PFSK-1 (cell line): ENCODE results near the gene C1QTNF1.

ENCODE experiments used
- FOXP2 ChIP-seq: optimal IDR thresholded peaks from 2 replicates; pipeline ENCODE3; 2011; ENCODE audit warnings: borderline replicate concordance, control low read depth, inconsistent platforms; ENCODE audit not compliant: insufficient read depth; ENCODE audit errors: extremely low read length, extremely low read depth
- POLR2AphosphoS5 ChIP-seq: IDR thresholded peaks from 2 replicates; pipeline ENCODE4 v1.6.1; 2012; ENCODE audit warnings: low read depth, mild to moderate bottlenecking, control low read depth, low read length, moderate library complexity
- SIN3A ChIP-seq: IDR thresholded peaks from 2 replicates; pipeline ENCODE4 v1.6.1; 2012; ENCODE audit warnings: mild to moderate bottlenecking, low read length, moderate library complexity, borderline replicate concordance; ENCODE audit not compliant: insufficient read depth
- TAF1 ChIP-seq: IDR thresholded peaks from 2 replicates; pipeline ENCODE4 v1.6.1; 2012; ENCODE audit warnings: low read length, control low read depth, borderline replicate concordance; ENCODE audit not compliant: insufficient read depth
- TF ChIP-seq, protein P1 (sequence below), 2 experiments: IDR thresholded peaks; 2 replicates each; pipeline versions ENCODE4 v1.6.1 to v1.8.0; 2011 to 2012; ENCODE audit warnings: low read depth in 2 of 2, low read length in 2 of 2, control low read depth in 1 of 2, inconsistent platforms in 1 of 2, mild to moderate bottlenecking in 1 of 2, moderate library complexity in 1 of 2; ENCODE audit not compliant: insufficient read depth in 1 of 2

The C1QTNF1 gene

DNA sequence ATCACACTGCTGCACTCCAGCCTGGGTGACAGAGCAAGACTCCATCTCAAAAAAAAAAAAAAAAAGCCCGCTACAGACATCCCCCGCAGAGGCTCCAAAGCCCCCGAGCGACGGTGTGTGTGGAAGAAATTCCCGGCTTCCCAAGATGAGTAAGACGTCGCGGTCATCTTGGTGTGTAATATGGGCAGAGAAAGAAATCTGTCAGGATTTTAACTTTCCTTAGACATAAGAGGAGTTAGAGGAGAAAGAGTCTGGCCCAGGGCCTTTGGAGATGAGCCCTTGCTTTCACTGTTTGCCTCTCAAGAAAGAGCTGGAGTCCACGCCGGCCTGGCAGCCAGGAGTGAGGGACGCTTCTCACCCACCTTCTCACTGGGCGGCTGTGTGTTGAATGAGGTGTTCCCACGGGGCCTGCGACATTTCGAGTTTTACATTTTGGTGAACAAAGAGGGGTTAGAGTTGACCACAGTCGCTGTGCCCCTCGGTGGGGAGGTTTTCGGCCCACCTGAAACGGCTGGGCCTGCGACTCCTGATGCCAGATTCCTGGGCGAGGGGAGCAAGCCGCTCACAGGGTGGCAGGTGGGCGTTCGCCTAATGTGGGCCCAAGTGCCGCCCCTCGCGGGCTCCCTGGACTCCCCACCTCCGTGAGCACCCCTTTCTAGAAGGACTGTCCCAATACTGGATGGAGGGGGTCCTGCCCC, 17.9 kb downstream of the C1QTNF1 start:
- TF ChIP-seq POLR2AphosphoS5 (no peak), TAF1 (no peak), SIN3A (no peak), FOXP2 (no peak)
- TF ChIP-seq, protein P1, sequence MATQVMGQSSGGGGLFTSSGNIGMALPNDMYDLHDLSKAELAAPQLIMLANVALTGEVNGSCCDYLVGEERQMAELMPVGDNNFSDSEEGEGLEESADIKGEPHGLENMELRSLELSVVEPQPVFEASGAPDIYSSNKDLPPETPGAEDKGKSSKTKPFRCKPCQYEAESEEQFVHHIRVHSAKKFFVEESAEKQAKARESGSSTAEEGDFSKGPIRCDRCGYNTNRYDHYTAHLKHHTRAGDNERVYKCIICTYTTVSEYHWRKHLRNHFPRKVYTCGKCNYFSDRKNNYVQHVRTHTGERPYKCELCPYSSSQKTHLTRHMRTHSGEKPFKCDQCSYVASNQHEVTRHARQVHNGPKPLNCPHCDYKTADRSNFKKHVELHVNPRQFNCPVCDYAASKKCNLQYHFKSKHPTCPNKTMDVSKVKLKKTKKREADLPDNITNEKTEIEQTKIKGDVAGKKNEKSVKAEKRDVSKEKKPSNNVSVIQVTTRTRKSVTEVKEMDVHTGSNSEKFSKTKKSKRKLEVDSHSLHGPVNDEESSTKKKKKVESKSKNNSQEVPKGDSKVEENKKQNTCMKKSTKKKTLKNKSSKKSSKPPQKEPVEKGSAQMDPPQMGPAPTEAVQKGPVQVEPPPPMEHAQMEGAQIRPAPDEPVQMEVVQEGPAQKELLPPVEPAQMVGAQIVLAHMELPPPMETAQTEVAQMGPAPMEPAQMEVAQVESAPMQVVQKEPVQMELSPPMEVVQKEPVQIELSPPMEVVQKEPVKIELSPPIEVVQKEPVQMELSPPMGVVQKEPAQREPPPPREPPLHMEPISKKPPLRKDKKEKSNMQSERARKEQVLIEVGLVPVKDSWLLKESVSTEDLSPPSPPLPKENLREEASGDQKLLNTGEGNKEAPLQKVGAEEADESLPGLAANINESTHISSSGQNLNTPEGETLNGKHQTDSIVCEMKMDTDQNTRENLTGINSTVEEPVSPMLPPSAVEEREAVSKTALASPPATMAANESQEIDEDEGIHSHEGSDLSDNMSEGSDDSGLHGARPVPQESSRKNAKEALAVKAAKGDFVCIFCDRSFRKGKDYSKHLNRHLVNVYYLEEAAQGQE (IDR thresholded peaks at IDR 0.05; ENCODE audit: insufficient read depth in 1 of 2, low read depth in 2 of 2, low read length in 2 of 2) = no peak

DNA sequence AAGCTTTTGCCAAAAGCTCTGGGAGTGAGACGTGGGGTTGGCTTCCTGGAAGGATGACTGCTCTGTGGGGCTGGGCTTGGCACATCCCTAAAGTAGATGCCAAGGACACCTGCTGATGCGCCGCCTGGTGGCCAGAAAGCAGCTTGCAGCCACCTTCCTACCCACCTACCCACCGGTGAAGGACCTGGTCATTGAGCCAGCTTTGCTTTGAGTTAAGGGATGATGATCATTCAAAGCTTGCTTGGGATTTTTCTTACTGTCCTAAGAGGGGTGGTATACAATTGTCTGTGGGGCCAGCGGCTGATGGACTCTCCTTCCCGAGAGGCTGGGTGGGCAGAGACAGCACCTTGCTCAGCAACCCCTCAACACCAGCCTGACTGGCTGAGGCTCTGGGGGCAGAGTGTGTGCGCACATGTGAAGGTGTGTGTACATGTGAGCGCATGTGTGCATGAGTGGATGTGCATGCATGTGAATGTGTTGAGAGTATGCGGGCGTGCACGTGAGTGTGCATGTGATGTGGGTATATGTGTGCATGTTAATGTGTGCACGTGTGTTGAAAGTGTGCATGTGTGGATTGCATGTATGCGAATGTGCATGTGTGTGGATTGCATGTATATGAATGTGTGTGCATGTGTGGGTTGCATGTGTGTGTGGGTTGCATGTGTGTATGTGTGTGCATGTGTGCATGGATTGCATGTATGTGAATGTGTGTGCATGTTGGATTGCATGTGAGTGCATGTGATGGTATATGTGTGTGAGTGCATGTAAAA, 18.6 kb downstream of the C1QTNF1 start:
- no peak for TF ChIP-seq TAF1
- TF ChIP-seq FOXP2 = peak; percentile 22

DNA sequence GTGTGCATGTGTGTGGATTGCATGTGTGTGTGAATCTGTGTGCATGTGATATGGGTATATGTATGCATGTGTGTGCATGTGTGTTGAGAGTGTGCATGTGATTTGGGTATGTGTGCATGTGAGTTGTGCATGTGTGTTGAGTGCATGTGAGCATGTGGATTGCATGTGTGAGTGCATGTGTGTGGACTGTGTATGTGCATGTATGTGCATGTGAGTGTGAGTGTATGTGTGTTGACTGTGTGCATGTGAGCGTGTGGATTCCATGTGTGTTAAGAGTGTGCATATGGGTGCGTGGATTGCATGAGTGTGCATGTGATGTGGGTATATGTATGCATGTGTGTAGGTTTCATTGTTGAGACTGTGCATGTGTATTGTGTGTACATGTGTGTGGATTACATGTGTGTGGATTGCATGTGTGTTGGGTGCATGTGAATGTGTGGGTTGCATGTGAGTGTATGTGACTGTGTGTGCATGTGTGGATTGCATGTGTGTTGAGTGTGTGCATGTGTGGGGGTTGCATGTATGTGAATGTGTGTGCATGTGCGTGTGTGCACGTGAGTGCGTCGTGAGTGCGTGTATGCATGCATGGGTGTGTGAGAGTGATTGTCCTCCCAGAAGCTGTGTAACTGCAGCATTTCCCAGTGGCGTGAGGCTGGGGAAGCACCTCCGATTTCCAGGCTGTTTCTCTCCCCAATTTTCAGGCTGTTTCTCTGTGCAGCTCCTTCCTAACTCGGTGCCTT, 19.4 kb downstream of the C1QTNF1 start:
- no peak for TF ChIP-seq TAF1
- no peak for TF ChIP-seq SIN3A
- no peak for TF ChIP-seq POLR2AphosphoS5
- no peak for TF ChIP-seq FOXP2
- TF ChIP-seq, protein P1 (IDR thresholded peaks at IDR 0.05; ENCODE audit: insufficient read depth in 1 of 2, low read depth in 2 of 2, low read length in 2 of 2) = no peak

DNA sequence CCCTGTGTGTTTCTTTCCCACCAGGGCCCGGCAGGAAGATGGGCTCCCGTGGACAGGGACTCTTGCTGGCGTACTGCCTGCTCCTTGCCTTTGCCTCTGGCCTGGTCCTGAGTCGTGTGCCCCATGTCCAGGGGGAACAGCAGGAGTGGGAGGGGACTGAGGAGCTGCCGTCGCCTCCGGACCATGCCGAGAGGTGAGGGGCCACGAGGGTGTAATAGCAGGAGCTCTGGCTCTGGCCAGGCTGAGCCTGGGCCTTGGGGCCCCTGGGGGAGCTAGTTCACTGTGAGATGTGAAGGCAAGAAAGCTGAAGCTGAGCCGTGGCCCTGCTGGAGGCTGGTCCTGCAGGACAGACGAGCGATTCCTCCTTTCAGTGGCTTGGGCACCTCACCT, 20.0 kb downstream of the C1QTNF1 start:
- TF ChIP-seq FOXP2 (no peak), SIN3A (no peak)
- TF ChIP-seq, protein P1 (IDR thresholded peaks at IDR 0.05; ENCODE audit: insufficient read depth in 1 of 2, low read depth in 2 of 2, low read length in 2 of 2) = no peak

DNA sequence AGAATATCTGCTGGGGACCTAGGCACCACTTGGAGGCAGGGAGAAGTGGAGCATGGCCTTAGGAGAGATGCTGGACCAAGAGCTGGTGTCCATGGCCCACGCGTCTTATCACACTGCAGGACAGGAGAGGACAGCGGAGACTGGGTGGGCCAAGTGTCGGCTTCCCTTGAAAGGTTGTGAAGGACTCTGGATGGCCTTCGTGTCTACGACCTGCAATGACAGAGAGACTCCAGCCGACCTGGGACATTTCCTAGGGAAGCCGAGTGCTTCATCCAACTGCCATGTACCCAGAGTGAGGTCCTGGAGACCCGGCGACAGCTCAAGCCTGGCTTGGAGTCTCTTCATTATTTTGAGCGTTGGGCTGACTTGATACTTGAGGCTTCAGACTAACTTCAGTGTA, 20.5 kb downstream of the C1QTNF1 start:
- TF ChIP-seq SIN3A = no peak
- TF ChIP-seq, protein P1 (IDR thresholded peaks at IDR 0.05; ENCODE audit: insufficient read depth in 1 of 2, low read depth in 2 of 2, low read length in 2 of 2) = no peak
